Suprapubic skin (tissue), 4 donors: ENCODE measurements around the gene SLC26A4. TPM values are rescaled to one million over a fixed set of nuclear protein-coding genes. Genes with fewer than 3 reads are reported as not detected.

ENCODE experiments used
- DNase-seq, 2 donors: peaks; one replicate each; pipeline ENCODE4 v3.0.0-alpha.2; 2019; ENCODE audit warnings: low spot score in 2 of 2
- H3K27ac ChIP-seq: fragments of 200-600 bp; sonication (generic); one replicate; pipeline ENCODE4 v1.5.1; 2019
- H3K27me3 ChIP-seq: fragments of 200-600 bp; sonication (generic); one replicate; pipeline ENCODE4 v1.5.1; 2019
- H3K36me3 ChIP-seq: fragments of 200-600 bp; sonication (generic); one replicate; pipeline ENCODE4 v1.5.1; 2019
- H3K4me1 ChIP-seq: fragments of 200-600 bp; sonication (generic); one replicate; pipeline ENCODE4 v1.5.1; 2019
- H3K4me3 ChIP-seq: fragments of 200-600 bp; sonication (generic); one replicate; pipeline ENCODE4 v1.5.1; 2019; ENCODE audit warnings: mild to moderate bottlenecking
- H3K9me3 ChIP-seq: fragments of 200-600 bp; sonication (generic); one replicate; pipeline ENCODE4 v1.5.1; 2019
- EP300 ChIP-seq: sonication (generic); formaldehyde crosslinking; IDR thresholded peaks from one replicate; pipeline ENCODE4 v1.6.1; 2017; ENCODE audit warnings: antibody characterized with exemption
- POLR2A ChIP-seq, 2 donors: fragments of 450-650 bp; IDR thresholded peaks; one replicate each; pipeline ENCODE4 v1.6.1; 2017; ENCODE audit warnings: antibody characterized with exemption in 2 of 2, mild to moderate bottlenecking in 2 of 2, moderate library complexity in 2 of 2
- POLR2AphosphoS5 ChIP-seq, 3 donors: sonication (generic); formaldehyde crosslinking; IDR thresholded peaks; one replicate each; pipeline ENCODE4 v1.6.1; 2017; ENCODE audit warnings: antibody characterized with exemption in 3 of 3
- WGBS: methylation state at CpG from one replicate; pipeline ENCODE4 v1.1.5; 2018; 5-methylcytosine and 5-hydroxymethylcytosine counted together
- total RNA-seq, 4 donors: library from RNA; depleted of rRNA; stranded (reverse); fragments of >200 nt; gene quantifications; one replicate each; pipeline ENCODE4 v1.1.0, GENCODE V29; 2016
- TF ChIP-seq, protein P1 (sequence below), 2 donors: fragments of 200-600 bp in 1 of 2; fragments of 450-650 bp in 1 of 2; sonication (generic) in 1 of 2; IDR thresholded peaks; one replicate each; pipeline ENCODE4 v1.5.1; 2016 to 2019; ENCODE audit warnings: antibody characterized with exemption in 2 of 2, mild to moderate bottlenecking in 1 of 2, moderate library complexity in 1 of 2

The SLC26A4 gene
- total RNA-seq, 4 donors from 2014 or later, result 0.13 to 0.26 (median 0.24) TPM; not detected in 1

DNA sequence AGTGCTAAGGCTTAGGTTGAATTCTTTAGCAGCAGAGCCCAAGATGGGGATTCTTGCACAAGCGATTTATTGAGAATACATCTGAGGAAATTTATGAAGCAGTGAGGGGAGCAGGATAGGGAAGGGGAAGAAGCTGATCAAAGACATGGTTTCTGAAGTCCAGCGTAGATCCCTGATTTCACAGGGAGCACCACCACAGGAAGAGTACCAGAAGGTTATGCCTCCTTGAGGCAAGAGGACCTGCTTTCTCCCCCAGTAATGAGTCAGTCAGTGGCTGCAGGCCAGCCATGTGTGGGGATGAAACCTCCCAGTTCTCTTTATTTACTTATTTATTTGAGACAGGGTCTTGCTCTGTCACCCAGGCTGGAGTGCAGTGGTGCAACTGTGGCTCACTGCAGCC, 48.3 kb downstream of the SLC26A4 start:
- no peaks in the 10 kb centered on the region for H3K4me1 ChIP-seq
- no peak for DNase-seq
- no peaks in the 10 kb centered on the region for H3K9me3 ChIP-seq
- no peak overlapping the region for H3K27ac ChIP-seq
- TF ChIP-seq POLR2AphosphoS5 (IDR thresholded peaks at IDR 0.05) (no peak), EP300 (no peak), POLR2A (IDR thresholded peaks at IDR 0.05) (no peak)
- TF ChIP-seq, protein P1, sequence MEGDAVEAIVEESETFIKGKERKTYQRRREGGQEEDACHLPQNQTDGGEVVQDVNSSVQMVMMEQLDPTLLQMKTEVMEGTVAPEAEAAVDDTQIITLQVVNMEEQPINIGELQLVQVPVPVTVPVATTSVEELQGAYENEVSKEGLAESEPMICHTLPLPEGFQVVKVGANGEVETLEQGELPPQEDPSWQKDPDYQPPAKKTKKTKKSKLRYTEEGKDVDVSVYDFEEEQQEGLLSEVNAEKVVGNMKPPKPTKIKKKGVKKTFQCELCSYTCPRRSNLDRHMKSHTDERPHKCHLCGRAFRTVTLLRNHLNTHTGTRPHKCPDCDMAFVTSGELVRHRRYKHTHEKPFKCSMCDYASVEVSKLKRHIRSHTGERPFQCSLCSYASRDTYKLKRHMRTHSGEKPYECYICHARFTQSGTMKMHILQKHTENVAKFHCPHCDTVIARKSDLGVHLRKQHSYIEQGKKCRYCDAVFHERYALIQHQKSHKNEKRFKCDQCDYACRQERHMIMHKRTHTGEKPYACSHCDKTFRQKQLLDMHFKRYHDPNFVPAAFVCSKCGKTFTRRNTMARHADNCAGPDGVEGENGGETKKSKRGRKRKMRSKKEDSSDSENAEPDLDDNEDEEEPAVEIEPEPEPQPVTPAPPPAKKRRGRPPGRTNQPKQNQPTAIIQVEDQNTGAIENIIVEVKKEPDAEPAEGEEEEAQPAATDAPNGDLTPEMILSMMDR (IDR thresholded peaks at IDR 0.05), result no peak
- WGBS, result 89% methylated on average over 2 of the region's 2 CpGs
- H3K4me3 ChIP-seq, result no peak overlapping the region
- H3K36me3 ChIP-seq, result no peaks in the 10 kb centered on the region
- no peaks in the 10 kb centered on the region for H3K27me3 ChIP-seq

GRCh38 chr7:107711301-107711700, 50.7 kb downstream of the SLC26A4 start:
- Histone ChIP-seq H3K4me1 (no peaks in the 10 kb centered on the region), H3K4me3 (no peak overlapping the region), H3K27ac (no peak overlapping the region), H3K9me3 (no peaks in the 10 kb centered on the region), H3K27me3 (no peaks in the 10 kb centered on the region), H3K36me3 (no peaks in the 10 kb centered on the region)
- TF ChIP-seq, protein P1 (IDR thresholded peaks at IDR 0.05), result no peak
- TF ChIP-seq EP300 (no peak), POLR2A (IDR thresholded peaks at IDR 0.05) (no peak), POLR2AphosphoS5 (IDR thresholded peaks at IDR 0.05) (no peak)
- DNase-seq, result no peak
- WGBS, result 96% methylated on average over 1 of the region's 1 CpG

DNA sequence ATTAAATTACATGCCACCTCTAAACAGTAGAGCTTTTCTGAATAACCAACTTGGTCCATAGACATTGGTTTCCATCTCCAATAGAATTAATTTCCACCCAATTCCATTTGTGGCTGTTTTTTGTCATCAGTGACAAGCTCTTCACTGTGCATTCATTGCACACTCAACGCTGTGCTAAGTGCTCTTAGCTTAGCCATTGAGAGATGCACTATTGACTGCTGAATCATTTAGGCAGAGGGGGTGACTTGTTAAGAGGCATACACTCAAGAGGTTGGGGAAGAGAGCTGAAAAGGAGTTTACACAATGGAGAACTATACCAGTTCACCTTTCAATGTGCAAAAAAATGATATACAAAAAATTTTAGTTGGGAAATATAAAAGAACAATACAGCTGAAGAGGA, 51.4 kb downstream of the SLC26A4 start:
- Histone ChIP-seq H3K4me1 (no peaks in the 10 kb centered on the region), H3K27me3 (no peaks in the 10 kb centered on the region), H3K36me3 (no peaks in the 10 kb centered on the region), H3K9me3 (no peaks in the 10 kb centered on the region), H3K27ac (no peak overlapping the region), H3K4me3 (no peak overlapping the region)
- no peak for DNase-seq
- WGBS, result 88% methylated on average over 1 of the region's 1 CpG
- TF ChIP-seq EP300 (no peak), POLR2AphosphoS5 (IDR thresholded peaks at IDR 0.05) (no peak), POLR2A (IDR thresholded peaks at IDR 0.05) (no peak)
- TF ChIP-seq, protein P1 (IDR thresholded peaks at IDR 0.05), result no peak

DNA sequence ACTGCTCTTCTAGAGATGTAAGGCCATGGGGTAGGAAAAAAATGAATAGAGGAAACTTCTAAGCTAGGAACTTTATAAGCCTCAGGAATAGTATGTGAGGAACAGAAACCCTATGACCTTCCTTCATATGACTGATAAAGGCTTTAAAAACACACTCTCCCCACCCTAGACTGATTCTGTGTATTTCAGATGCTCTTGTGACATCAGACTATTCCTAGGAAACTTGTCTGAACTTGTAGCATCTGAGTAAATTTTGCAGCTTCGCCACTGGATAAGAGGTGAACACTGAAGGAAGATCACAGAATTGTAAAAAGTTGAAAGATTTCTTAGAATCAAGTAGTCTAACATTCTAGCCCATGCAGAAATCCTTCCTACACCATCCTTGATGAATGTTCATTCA, 52.3 kb downstream of the SLC26A4 start:
- Histone ChIP-seq H3K36me3 (no peaks in the 10 kb centered on the region), H3K27me3 (no peaks in the 10 kb centered on the region), H3K4me1 (no peaks in the 10 kb centered on the region), H3K4me3 (no peak overlapping the region), H3K27ac (no peak overlapping the region), H3K9me3 (no peaks in the 10 kb centered on the region)
- no peak for DNase-seq
- TF ChIP-seq POLR2A (IDR thresholded peaks at IDR 0.05) (no peak), EP300 (no peak), POLR2AphosphoS5 (IDR thresholded peaks at IDR 0.05) (no peak)
- TF ChIP-seq, protein P1 (IDR thresholded peaks at IDR 0.05), result no peak
- WGBS, result 80% methylated on average over 1 of the region's 1 CpG

- Histone ChIP-seq H3K36me3 (no peaks in the 10 kb centered on the region), H3K4me1 (no peaks in the 10 kb centered on the region), H3K27ac (no peak overlapping the region), H3K4me3 (no peak overlapping the region), H3K9me3 (no peaks in the 10 kb centered on the region), H3K27me3 (no peaks in the 10 kb centered on the region)
- DNase-seq, result no peak
- TF ChIP-seq POLR2AphosphoS5 (IDR thresholded peaks at IDR 0.05) (no peak), POLR2A (IDR thresholded peaks at IDR 0.05) (no peak), EP300 (no peak)
- TF ChIP-seq, protein P1 (IDR thresholded peaks at IDR 0.05), result no peak
- 82% methylated on average over 6 of the region's 6 CpGs for WGBS
These were observed 54.9 kb downstream of the SLC26A4 start for GRCh38 chr7:107715531-107715930.
